HG03025 (cell line): Measurements from ENCODE around the gene CYP4F11.
"Not testable (repeated sequence)": the region's sequence is repeated elsewhere in the genome, so short reads cannot be mapped to it uniquely, and the experiment has no call there.

Source experiments
- ATAC-seq: cut with Tn5 transposase; IDR thresholded peaks from one replicate; pipeline ENCODE4 v1.9.1; 2021; ENCODE audit warnings: mild to moderate bottlenecking, moderate library complexity; ENCODE audit not compliant: unreplicated experiment, low FRiP score

Gene CYP4F11

GRCh38 chr19:15926484-15926883 lies 7.8 kb downstream of the CYP4F11 start:
- ATAC-seq, result no peak

- no peak for ATAC-seq
Measured at GRCh38 chr19:15923702-15924101, 10.6 kb downstream of the CYP4F11 start.

GRCh38 chr19:15922021-15922420 lies 12.3 kb downstream of the CYP4F11 start:
- no peak for ATAC-seq

GRCh38 chr19:15919243-15919642 lies 15.1 kb downstream of the CYP4F11 start:
- ATAC-seq, result no peak

- no peak for ATAC-seq
Measured at GRCh38 chr19:15915109-15915508, 19.2 kb downstream of the CYP4F11 start.

GRCh38 chr19:15913830-15914229 lies 20.5 kb downstream of the CYP4F11 start:
- no peak for ATAC-seq

- ATAC-seq, result no peak
Measured at GRCh38 chr19:15913384-15913783, 20.9 kb downstream of the CYP4F11 start.

- no peak for ATAC-seq
Measured at GRCh38 chr19:15911599-15912235, 22.6 kb downstream of the CYP4F11 start.

- no peak for ATAC-seq
Measured at GRCh38 chr19:15905026-15905425, 29.3 kb downstream of the CYP4F11 start.

GRCh38 chr19:15902898-15903297 lies 31.4 kb downstream of the CYP4F11 start:
- ATAC-seq, result not testable (repeated sequence)

GRCh38 chr19:15902254-15902653 lies 32.1 kb downstream of the CYP4F11 start:
- ATAC-seq, result no peak

- ATAC-seq, result no peak
Measured at GRCh38 chr19:15900504-15900903, 33.8 kb downstream of the CYP4F11 start.

- not testable (repeated sequence) for ATAC-seq
Measured at GRCh38 chr19:15900032-15900431, 34.3 kb downstream of the CYP4F11 start.

- not testable (repeated sequence) for ATAC-seq
Measured at GRCh38 chr19:15899561-15899960, 34.8 kb downstream of the CYP4F11 start.

- no peak for ATAC-seq
Measured at GRCh38 chr19:15897738-15898276, 36.5 kb downstream of the CYP4F11 start, which contains the start of gene CYP4F2. CYP4F2 (minus strand) TSS chr19:15898074; CDS start chr19:15897611, 463 bp downstream.

- no peak for ATAC-seq
Measured at GRCh38 chr19:15897026-15897737, 37.1 kb downstream of the CYP4F11 start.

GRCh38 chr19:15895876-15896430 lies 38.4 kb downstream of the CYP4F11 start:
- ATAC-seq, result no peak

- no peak for ATAC-seq
Measured at GRCh38 chr19:15894359-15894758, 40.0 kb downstream of the CYP4F11 start.

GRCh38 chr19:15893477-15893876 lies 40.9 kb downstream of the CYP4F11 start:
- ATAC-seq, result no peak

GRCh38 chr19:15892012-15892411 lies 42.3 kb downstream of the CYP4F11 start:
- no peak for ATAC-seq

GRCh38 chr19:15891434-15891833 lies 42.9 kb downstream of the CYP4F11 start:
- ATAC-seq, result no peak
